Stimulated activated CD4-positive, alpha-beta T cell treated with anti-CD3 and anti-CD28 coated beads, Interleukin-1b, Interleukin-23, amount 100 ng/mL, for 48 hours (primary cell): ENCODE results near the gene C1orf56.
A peak's percentile ranks its signal among the peaks of the same experiment; 100 is the strongest.

Source experiments
- DNase-seq: peaks from one replicate; pipeline ENCODE4 v3.0.0-alpha.2; 2020

C1orf56 gene

DNA sequence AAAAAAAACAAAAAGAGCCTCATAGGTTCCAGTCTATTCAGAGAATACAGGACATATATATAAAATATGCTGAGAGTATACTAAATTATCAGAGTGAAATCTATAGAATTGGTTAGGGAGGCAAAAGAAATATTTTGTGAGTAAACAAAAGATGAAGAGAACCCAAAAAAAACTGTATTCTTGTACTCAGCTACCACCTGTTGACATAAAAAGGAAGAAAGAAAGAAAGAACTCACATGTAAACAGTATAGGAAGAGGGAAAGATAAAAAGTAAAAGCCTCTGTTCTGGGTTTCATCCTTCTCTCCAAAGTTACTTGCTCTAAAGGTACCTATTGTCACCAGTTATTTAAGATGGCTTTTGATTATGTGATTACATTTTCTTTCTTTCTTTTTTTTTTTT is 21.1 kb upstream of the C1orf56 start:
- no peak for DNase-seq

DNA sequence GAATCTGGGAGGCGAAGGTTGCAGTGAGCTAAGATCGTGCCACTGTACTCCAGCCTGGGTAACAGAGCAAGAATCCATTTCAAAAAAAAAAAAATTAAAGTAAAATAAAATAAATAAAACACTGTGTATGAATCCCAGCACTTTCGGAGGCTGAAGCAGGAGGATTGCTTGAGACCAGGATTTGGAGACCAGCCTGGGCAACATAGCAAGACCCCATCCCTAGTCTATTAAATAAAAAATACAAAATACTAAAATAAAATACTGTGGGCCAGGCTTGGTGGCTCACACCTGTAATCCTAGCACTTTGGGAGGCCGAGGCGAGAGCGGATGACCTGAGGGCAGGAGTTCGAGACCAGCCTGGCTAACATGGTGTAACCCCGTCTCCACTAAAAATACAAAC is 15.4 kb upstream of the C1orf56 start:
- no peak for DNase-seq

DNA sequence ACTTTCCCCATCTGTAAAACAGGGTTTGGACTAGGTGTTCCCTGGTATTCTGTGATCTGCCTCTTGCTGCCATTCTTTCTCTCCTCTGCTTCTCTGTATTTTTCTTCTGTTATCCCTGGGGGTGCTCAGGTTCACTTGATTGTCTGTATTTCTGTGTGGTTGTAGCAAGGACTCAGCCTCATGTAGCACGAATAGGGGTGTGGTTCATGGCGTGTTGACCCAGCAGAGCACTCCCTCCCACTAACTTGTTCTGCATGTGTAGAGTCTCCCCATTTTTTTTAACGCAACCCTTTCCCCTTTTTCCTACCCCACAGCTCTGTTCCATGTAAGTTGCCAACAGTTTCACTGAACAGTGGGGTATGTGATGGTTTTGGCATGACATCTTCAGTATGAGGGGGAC is 12.4 kb upstream of the C1orf56 start:
- no peak for DNase-seq

DNA sequence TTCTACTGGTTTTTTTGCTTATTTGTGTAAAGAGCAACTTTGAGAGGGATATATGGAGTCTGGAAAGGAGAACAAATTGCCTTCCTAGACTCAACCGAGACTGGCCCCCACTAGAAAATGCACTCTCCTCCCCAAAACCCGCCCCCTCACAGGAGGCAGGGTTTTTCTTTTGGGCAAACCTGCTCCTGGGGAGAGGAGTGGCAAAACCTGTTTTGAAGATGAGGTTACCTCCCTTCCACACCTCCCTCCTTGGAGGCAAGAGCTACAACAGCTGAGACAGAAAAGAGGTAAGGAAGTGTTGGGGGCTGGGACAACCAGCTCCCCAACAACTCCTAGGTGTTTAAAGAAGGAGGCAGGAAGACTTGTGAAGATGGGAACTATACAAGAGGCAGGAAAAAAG is 11.2 kb upstream of the C1orf56 start, which contains the start of gene BNIPL:
Gene BNIPL (plus strand): TSS at position 231 of the 400 bp plus-strand sequence. CDS start 140 bp downstream, at position 371.
- no peak for DNase-seq

DNA sequence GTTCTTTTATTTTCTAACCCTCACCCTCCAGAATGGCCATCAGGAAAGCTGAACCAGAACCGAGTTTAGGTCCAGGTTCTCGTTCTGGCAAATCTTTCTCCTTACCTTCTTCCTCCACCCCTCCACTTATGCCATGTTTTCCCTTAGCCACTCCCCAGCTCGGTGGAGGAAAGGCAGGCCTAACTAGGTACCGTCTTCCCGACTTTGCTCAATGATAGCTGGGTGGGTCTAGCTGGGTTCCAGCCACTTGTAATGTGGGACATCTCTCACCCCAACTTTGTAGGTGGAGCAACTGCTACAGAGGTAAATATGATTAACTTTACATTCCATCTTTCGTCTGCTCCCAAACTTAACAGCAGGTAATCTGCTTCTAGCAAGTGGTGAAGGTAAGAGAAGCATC is 10.5 kb upstream of the C1orf56 start:
- DNase-seq, result no peak

DNA sequence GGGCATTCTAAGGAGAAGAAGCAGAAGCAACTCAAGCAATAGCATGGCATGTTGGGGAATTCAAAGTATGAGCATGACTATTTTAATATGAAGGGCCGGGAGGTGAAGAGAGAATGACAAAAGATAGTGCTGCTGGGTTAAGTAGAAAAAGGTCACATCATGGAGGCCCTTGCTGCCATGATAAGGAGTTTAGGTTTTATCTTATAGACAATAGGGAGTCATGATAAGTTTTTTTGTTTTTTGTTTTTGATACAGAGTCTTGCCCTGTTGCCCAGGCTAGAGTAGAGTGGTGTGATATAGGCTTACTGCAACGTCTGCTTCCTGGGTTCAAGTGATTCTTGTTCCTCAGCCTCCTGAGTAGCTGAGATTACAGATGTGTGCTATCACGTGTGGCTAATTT is 8.0 kb upstream of the C1orf56 start:
- no peak for DNase-seq

DNA sequence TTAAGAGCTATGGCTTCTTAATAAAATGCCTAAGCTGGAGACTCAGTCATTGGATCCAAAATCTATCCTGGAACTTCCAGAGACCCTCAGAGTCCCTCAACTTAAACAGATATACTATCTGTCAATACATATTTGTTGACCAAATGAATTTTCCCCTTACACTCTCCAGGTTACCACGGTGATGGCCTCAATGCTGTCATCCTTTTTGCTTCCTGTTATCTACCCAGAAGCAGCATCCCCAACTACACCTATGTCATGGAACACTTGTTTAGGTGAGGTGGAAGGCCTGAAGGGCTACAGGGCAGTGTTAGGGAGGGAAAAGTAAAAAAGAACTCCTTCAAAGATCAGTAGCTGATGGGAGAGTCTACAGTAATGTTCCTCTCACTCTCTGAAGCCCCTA is 4.4 kb upstream of the C1orf56 start:
- DNase-seq, result no peak

DNA sequence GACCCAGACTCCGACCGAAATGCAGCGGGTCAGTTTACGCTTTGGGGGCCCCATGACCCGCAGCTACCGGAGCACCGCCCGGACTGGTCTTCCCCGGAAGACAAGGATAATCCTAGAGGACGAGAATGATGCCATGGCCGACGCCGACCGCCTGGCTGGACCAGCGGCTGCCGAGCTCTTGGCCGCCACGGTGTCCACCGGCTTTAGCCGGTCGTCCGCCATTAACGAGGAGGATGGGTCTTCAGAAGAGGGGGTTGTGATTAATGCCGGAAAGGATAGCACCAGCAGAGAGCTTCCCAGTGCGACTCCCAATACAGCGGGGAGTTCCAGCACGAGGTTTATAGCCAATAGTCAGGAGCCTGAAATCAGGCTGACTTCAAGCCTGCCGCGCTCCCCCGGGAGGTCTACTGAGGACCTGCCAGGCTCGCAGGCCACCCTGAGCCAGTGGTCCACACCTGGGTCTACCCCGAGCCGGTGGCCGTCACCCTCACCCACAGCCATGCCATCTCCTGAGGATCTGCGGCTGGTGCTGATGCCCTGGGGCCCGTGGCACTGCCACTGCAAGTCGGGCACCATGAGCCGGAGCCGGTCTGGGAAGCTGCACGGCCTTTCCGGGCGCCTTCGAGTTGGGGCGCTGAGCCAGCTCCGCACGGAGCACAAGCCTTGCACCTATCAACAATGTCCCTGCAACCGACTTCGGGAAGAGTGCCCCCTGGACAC is 534 bp downstream of the C1orf56 start:
- DNase-seq, result peak; percentile 60

DNA sequence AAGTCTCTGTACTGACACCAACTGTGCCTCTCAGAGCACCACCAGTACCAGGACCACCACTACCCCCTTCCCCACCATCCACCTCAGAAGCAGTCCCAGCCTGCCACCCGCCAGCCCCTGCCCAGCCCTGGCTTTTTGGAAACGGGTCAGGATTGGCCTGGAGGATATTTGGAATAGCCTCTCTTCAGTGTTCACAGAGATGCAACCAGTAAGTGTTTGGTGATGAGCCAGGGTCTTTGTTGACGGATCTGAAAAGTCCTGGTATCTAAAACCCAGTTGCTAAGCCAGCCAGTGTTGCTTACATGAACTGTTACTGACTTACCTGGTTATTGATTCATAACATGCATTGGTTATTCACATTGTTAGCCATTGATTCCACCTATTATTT is 1.1 kb downstream of the C1orf56 start:
- DNase-seq, result no peak

DNA sequence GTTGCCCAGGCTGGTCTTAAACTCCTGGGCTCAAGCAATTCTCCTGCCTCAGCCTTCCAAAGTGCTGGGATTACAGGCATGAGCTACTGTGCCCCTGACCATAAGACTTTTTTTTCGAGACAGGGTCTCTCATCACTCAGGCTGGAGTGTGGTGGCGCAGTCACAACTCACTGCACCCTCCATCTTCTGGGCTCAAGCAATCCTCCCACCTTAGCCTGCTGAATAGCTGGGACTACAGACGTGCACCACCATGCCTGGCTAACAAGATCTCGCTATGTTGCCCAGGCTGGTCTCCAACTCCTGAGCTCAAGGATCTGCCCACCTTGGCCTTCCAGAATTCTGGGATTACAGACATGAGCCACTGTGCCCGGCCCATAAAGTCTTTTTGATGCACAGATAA is 1.9 kb downstream of the C1orf56 start:
- no peak for DNase-seq

DNA sequence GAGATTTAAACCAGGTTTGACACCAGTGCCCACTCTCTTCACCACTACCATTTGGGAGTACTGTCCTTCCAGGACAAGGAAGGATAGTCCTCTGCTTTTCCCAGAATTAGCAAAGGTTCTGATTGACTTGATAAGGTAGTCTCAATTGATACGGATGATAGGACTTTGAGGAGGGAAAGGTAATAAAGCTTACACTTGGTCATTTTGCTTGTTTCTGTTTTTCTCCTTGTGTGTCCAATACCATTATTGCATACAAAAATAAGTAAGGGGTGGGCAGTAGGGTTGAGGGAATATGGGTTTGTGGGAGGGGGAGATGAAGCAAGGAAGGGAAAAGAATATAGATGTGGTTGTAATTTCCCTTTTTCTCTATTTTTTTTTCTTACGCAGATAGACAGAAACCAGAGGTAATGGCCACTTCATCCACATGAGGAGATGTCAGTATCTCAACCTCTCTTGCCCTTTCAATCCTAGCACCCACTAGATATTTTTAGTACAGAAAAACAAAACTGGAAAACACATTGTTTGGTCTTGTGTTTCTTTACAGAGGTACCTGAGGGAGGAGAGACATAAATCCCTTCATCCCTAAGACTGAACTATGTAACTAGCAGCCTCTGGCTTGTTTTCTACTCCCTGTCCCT is 2.6 kb downstream of the C1orf56 start:
- no peak for DNase-seq

DNA sequence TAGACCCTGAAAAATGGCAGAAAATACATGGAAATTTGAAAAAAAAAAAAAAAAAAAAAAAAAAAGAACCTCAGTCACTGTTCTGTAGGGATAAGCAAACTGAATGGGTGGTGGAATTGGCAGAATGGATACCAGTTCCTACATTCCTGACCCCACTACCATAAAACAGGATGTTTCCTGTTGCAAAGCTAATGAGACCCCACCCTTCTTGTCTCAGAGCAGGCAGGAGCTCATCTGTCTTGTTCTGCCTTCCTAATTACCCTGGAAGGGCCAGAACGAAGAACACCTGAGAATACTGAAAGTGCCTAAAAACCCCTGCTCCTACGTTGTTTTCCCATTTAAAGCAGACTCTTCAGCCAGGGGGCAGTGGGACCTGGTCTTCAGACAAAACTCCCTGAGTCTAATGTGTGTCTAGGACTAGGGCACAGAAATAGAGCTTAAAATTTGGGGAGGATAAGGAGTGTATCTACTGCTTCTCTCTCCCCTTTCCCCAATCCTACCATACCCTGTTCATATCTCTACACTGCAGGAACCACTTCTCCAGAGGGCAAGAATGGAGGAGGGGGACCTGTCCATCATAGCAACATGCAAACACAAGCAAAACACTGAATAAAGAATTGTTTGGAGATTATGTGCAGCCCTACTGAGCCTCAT is 3.9 kb downstream of the C1orf56 start:
- DNase-seq, result no peak

DNA sequence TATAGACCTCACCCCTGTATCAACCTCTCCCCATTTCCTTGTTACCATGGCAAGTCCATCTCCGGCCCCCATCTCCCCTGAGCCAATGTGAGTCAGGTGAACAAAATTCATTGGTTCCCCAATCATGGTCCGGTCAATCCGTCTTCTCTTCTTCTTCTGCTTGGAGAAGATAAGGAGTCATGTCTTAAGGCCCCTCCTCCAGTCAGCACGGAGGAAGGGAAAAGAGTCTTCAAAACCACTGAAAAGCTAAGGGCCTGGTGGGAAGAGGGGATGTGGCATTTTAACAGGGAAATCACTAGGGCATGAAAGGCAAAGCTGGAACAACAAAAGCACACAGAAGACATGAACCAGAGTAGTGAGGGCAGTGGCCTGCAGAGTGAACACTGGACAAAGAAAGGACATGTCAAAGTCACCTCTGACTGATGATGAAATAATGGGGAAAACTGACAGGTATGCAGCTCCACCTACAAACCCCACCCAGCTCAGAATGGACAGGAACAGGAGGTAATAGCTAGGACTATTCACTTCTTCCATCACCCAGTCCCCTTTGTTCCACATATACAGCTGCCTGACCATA is 7.5 kb downstream of the C1orf56 start:
- no peak for DNase-seq

DNA sequence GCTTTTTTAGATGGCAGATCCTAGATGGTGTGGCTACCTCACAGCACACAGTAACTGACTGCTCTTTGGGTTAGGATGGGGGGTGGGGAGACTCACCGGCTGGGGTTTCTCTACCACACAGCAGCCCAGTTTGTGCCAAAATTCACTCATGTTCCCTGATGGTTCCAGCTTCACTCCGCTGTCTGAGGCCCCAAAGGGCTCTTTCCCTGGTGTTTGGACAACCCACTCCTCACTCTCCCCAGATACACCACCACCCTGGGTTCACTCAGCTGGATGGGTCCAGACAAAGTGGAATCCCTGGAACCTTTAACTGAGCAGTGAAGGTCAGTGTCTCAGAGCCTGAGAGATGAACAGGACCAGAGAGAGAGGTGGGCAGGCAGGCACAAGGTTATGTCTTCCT is 8.0 kb downstream of the C1orf56 start:
- DNase-seq, result no peak

DNA sequence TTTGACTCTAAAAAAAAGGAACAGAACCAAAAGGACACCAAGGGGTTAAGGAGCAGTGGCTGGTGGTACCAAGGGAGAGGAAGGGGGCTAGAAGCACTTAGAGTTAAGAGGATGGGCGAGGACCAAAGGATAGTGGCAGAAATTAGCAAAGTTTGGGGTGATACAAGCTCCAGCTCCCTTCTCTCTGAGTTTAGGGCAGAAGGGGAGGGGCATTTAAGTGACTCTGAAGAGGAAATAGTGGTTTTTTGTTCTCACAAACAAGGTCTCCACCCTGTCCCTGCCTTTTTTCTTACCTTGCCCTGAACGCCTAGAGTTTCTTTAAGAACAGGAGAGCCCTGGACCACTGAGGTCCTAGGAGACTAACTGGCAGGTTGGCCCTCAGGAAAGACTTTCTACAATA is 8.6 kb downstream of the C1orf56 start:
- no peak for DNase-seq

DNA sequence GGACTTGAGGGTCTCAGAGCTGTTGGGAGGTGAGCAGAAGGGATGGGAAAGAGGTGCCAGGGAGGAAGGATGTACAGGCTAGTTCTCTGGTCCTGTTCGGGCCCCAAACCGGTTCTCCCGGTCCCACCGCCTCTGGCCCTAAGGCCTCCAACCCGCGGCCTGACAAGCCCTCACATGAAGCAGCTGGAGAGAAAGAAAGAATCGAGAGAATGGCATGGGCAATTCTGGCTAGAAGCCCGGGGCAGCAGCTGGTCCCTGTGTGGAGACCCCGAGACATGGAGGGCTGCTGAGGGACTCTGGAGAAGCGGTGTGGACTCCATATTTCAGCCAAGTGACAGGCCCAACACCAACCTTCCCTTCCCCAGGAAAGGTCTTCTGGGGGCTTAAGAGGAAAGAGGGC is 11.1 kb downstream of the C1orf56 start:
- DNase-seq, result no peak

DNA sequence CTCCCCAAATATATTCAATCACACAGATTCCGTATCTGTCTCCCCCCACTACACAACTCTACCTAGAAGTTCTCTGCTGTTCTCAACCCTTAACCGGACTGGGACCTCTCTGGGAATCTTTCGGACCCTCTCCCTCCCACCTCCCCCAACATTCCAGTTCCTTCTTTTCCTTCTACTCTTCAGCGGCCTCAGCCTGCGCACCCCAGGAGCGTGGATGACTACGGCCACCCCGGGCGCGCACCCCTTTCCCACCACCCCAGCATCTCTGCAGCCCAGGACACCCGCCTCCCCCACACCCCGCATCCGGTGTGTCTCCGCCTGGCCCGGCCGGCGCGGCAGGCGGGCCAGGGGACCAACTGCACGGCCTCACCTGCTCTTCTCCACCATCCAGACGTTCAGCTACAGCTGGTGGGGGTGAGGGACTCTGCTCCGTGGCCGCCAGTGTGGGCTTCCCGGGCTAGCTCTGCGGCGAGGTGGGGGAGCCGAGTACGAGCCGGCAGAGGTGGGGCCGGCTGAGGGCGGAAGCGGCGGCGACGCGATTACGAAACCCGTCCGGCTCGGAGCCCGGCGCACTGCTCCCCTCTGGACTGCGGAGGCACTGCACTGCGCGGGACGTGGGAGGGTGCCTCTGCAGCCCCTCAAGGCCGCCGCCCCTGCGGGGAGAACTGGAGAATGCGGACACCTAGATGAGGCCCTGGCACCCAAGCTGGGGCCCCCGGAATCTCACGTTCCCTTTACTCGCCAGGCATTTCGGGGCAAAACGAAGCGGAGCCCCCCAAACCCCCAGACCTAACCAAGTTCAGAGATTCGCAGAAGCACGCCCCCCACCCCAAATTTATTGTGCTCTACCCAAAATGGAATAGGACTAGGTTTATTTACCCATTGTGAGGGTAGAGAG is 11.8 kb downstream of the C1orf56 start, which contains the start of gene CDC42SE1:
Gene CDC42SE1 (minus strand): TSS at position 514 of the 898 bp plus-strand sequence. CDS start 3,892 bp downstream, outside the sequence.
- DNase-seq, result peak; percentile 85

DNA sequence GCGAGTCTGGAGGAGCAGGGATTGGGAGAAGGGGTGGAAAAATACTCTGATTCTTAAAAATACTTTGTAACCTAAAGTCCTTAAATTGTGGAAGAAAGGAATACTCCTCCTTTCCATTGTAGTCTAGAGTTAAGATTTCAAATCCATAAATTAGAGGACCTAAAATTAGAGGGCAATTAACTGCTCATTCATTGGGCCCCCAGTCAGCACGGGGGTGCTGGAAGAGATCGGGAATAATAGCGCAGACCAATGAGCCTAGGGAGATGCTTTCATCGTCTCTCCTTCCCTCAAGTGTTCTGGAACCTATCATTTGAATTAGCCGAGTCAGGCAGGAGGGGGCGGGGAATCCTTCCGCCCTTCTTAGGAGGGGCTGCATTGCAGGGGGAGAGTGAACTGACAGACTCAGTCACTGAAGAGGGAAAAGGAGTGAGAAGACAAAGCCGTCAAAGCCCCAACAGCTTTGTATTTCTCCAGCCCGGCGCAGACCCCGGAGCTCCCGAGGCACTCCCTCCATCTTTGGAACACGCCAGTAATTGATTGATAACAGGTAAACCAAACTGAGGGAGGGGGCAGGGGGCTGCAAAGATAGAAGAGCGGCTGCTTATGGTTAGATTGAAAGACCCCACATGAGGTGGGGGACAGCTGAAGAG is 12.6 kb downstream of the C1orf56 start, which contains the start of gene MLLT11:
Gene MLLT11 (plus strand): TSS at position 391 of the 650 bp plus-strand sequence. CDS start 6,828 bp downstream, outside the sequence.
- DNase-seq, result no peak

DNA sequence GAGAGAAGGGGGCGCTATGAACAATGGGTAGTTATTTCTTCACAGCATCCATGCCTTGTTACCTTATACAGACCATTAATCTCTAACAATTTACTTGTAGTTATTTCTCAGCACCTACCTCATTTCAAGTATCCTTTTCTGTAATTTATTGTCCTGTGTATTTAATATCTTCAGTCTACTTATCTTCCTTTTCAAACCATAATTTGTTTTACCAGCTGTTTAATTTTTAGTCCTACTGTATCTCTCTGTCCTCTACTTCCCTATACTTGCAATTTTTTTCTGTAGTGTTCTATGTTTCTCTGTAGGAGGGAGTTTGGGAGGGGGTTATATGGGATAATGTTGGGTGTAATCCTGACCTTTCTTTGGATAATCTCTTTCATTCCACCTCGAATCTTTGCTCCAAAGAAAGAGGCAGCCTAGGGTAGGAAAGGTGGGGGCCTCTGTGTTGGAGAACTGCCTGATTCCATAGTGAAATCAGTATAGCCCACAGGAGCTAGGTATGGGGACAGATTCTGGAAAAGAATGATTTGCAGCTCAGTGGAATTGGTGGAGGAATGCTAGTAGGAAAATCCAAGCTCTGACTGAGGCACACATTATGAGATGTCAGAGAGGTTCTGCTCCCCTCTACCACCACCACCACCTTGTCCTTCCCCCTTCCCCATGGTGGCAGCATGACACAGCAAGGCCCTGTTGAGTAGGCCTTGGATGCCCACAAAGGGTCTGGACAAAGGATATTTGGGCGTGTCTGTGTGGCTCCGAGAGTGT is 13.3 kb downstream of the C1orf56 start:
- no peak for DNase-seq

DNA sequence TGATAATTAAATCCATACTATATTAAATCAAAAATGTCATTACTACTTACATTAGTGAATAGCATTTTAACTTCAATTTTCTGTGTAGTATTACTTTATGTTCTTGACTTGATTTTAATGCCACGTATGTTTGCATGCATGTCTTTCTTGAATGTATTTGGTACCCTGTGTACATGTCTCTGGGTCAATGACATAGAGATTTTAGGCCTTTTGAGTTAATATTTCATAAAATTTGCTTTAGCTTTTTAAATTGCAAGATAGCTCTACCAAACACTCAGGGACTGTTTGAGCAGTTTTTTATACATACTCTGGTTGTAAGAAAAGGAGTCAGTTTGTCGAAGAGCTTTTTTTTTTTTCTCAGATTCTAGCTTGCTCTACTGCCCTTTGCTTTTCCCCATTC is 14.2 kb downstream of the C1orf56 start:
- DNase-seq, result no peak

DNA sequence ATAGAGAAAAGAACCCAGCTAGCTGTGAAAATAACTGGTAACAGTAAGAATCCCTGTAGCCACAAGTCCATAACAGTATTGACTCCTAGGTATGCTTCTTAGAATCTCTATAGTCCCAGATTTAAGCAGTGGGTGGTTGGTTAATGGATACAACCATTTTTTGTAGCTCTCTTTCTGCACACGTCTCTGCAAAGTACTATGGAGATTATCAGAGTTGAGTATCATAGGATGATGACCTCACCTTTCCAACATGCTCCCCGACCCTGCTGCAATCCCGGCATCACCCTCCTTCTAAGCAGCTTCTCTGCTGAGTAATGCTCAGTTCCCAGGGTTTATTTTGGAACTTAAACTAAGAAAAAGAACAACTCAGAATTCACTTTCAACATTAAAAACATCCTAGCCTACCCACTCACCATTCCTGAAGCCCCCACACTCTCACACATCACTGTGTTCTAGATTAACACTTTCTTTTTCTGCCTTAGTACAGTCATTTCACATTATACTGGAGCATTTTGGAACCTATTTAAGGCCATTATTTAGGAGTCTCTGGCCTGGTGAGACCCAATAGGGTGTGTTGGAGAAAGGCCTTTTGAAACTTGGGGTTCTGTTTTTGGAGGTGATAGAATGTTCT is 15.3 kb downstream of the C1orf56 start:
- DNase-seq, result no peak
